Astrocyte (in vitro differentiated cells and primary cell): Measurements from ENCODE around the gene HOGA1. TPM values are rescaled to one million over a fixed set of nuclear protein-coding genes. Genes with fewer than 3 reads are reported as not detected.

Source experiments
- DNase-seq: peaks from one replicate; pipeline ENCODE4 v3.0.0-alpha.2; 2010; ENCODE audit warnings: low read depth
- FAIRE-seq: peaks from 2 replicates; lab custom pipeline; 2011; peaks lifted over from hg19 to GRCh38; lab: Jason Lieb, UNC
- H2AFZ ChIP-seq: 2 replicates; pipeline ENCODE4 v1.6.0; 2012; ENCODE audit warnings: low read depth, low read length, inconsistent platforms
- H3K27ac ChIP-seq: 2 replicates; pipeline ENCODE4 v1.5.1; 2011; ENCODE audit warnings: low read depth, low read length, inconsistent platforms
- H3K27me3 ChIP-seq: 2 replicates; pipeline ENCODE4 v1.6.0; 2011; ENCODE audit warnings: low read length, inconsistent platforms; ENCODE audit not compliant: insufficient read depth
- H3K36me3 ChIP-seq: 2 replicates; pipeline ENCODE4 v1.5.1; 2011; ENCODE audit warnings: low read length, inconsistent platforms; ENCODE audit not compliant: insufficient read depth
- H3K4me1 ChIP-seq: 2 replicates; pipeline ENCODE4 v1.5.1; 2011; ENCODE audit warnings: low read length, inconsistent platforms; ENCODE audit not compliant: insufficient read depth
- H3K4me2 ChIP-seq: 2 replicates; pipeline ENCODE4 v1.6.0; 2012; ENCODE audit warnings: low read length, inconsistent platforms
- H3K4me3 ChIP-seq: 2 replicates; pipeline ENCODE4 v1.5.1; 2011; ENCODE audit warnings: low read depth, mild to moderate bottlenecking, low read length, inconsistent platforms; ENCODE audit not compliant: insufficient read depth
- H3K79me2 ChIP-seq: 2 replicates; pipeline ENCODE4 v1.6.0; 2012; ENCODE audit warnings: mild to moderate bottlenecking, low read length, inconsistent platforms; ENCODE audit not compliant: insufficient read depth
- H3K9ac ChIP-seq: 2 replicates; pipeline ENCODE4 v1.6.0; 2012; ENCODE audit warnings: mild to moderate bottlenecking, low read length, inconsistent platforms
- H3K9me3 ChIP-seq: 2 replicates; pipeline ENCODE4 v1.5.1; 2012; ENCODE audit warnings: low read depth, mild to moderate bottlenecking, low read length, inconsistent platforms; ENCODE audit not compliant: insufficient read depth
- H4K20me1 ChIP-seq: 2 replicates; pipeline ENCODE4 v1.6.0; 2012; ENCODE audit warnings: low read length, inconsistent platforms; ENCODE audit not compliant: insufficient read depth
- H3K27ac Mint-ChIP-seq: one replicate; pipeline ENCODE4 v1.8.0; 2021; ENCODE audit warnings: mild to moderate bottlenecking, mixed read lengths; ENCODE audit not compliant: unreplicated experiment
- H3K27me3 Mint-ChIP-seq: one replicate; pipeline ENCODE4 v1.8.0; 2021; ENCODE audit warnings: low read depth, mixed read lengths; ENCODE audit not compliant: unreplicated experiment
- H3K36me3 Mint-ChIP-seq: one replicate; pipeline ENCODE4 v1.8.0; 2021; ENCODE audit warnings: low read depth, mixed read lengths; ENCODE audit not compliant: unreplicated experiment
- H3K4me1 Mint-ChIP-seq: one replicate; pipeline ENCODE4 v1.8.0; 2021; ENCODE audit warnings: low read depth, mixed read lengths; ENCODE audit not compliant: unreplicated experiment
- H3K4me3 Mint-ChIP-seq: one replicate; pipeline ENCODE4 v1.8.0; 2021; ENCODE audit warnings: mild to moderate bottlenecking, moderate library complexity, mixed read lengths; ENCODE audit not compliant: unreplicated experiment
- H3K9me3 Mint-ChIP-seq: one replicate; pipeline ENCODE4 v1.8.0; 2021; ENCODE audit warnings: mild to moderate bottlenecking, mixed read lengths; ENCODE audit not compliant: unreplicated experiment
- CTCF ChIP-seq: IDR thresholded peaks from 2 replicates; pipeline ENCODE4 v1.5.1; 2011; ENCODE audit warnings: low read depth, mild to moderate bottlenecking, inconsistent platforms, low read length, moderate library complexity; ENCODE audit not compliant: insufficient read depth
- EZH2 ChIP-seq: IDR thresholded peaks from 2 replicates; pipeline ENCODE4 v1.6.1; 2012; ENCODE audit warnings: mild to moderate bottlenecking, low read length, inconsistent platforms; ENCODE audit not compliant: insufficient read depth
- total RNA-seq: library from RNA; stranded (reverse); gene quantifications from 2 replicates; pipeline ENCODE4 v1.2.1, GENCODE V29; 2021

Gene HOGA1
- total RNA-seq, 1 donor from 2014 or later, result 0.23 TPM

GRCh38 chr10:97631098-97631497 lies 46.9 kb downstream of the HOGA1 start:
- H3K79me2 ChIP-seq, result no peaks in the 10 kb centered on the region
- no peaks in the 10 kb centered on the region for H3K9me3 ChIP-seq
- H3K27ac Mint-ChIP-seq, result no peak overlapping the region
- no peak overlapping the region for H3K27ac ChIP-seq
- no peak overlapping the region for H3K9ac ChIP-seq
- H2AFZ ChIP-seq, result no peak overlapping the region
- no peaks in the 10 kb centered on the region for H4K20me1 ChIP-seq
- no peaks in the 10 kb centered on the region for H3K4me1 Mint-ChIP-seq
- H3K36me3 Mint-ChIP-seq, result peaks cover 3% of the 10 kb centered on the region
- FAIRE-seq (no peak), DNase-seq (no peak)
- peaks cover 5% of the 10 kb centered on the region for H3K4me1 ChIP-seq
- no peak overlapping the region for H3K4me3 ChIP-seq
- H3K27me3 Mint-ChIP-seq, result no peaks in the 10 kb centered on the region
- no peak overlapping the region for H3K4me2 ChIP-seq
- no peaks in the 10 kb centered on the region for H3K9me3 Mint-ChIP-seq
- no peaks in the 10 kb centered on the region for H3K36me3 ChIP-seq
- no peak for TF ChIP-seq EZH2
- no peak for TF ChIP-seq CTCF
- no peaks in the 10 kb centered on the region for H3K27me3 ChIP-seq
- H3K4me3 Mint-ChIP-seq, result no peak overlapping the region

- Histone ChIP-seq H3K9ac (peak within 1 kb of the TSS; percentile 75), H3K4me1 (peaks cover 5% of the 10 kb centered on the region), H3K9me3 (no peaks in the 10 kb centered on the region), H2AFZ (peak within 1 kb of the TSS; percentile 95), H3K79me2 (no peaks in the 10 kb centered on the region), H3K27me3 (no peaks in the 10 kb centered on the region), H3K4me2 (peak within 1 kb of the TSS; percentile 90), H3K4me3 (peak within 1 kb of the TSS; percentile 74), H3K36me3 (no peaks in the 10 kb centered on the region), H4K20me1 (no peaks in the 10 kb centered on the region), H3K27ac (no peak within 1 kb of the TSS)
- Mint-ChIP-seq H3K4me3 (peak within 1 kb of the TSS; percentile 100), H3K27ac (peak within 1 kb of the TSS; percentile 95), H3K4me1 (no peaks in the 10 kb centered on the region), H3K9me3 (no peaks in the 10 kb centered on the region), H3K36me3 (no peaks in the 10 kb centered on the region), H3K27me3 (no peaks in the 10 kb centered on the region)
- DNase-seq, result peak; percentile 80
- TF ChIP-seq CTCF, result no peak
- no peak for TF ChIP-seq EZH2
- no peak for FAIRE-seq
Observed at GRCh38 chr10:97632949-97633884, 49.0 kb downstream of the HOGA1 start, which contains the start of gene MORN4. MORN4 (minus strand) TSS chr10:97633500; CDS start chr10:97619653, 13,847 bp downstream.
